Measurements from ENCODE around the gene KCNG2. TPM values are rescaled to one million over a fixed set of nuclear protein-coding genes. Genes with fewer than 3 reads are reported as not detected.

Gene KCNG2
- total and polyA plus RNA-seq, 10 of the 15 experiments (the other 5 are each of a cell fraction or from before 2014, with no cell fraction given) = 0.20 to 0.23 TPM; not detected in 8

DNA sequence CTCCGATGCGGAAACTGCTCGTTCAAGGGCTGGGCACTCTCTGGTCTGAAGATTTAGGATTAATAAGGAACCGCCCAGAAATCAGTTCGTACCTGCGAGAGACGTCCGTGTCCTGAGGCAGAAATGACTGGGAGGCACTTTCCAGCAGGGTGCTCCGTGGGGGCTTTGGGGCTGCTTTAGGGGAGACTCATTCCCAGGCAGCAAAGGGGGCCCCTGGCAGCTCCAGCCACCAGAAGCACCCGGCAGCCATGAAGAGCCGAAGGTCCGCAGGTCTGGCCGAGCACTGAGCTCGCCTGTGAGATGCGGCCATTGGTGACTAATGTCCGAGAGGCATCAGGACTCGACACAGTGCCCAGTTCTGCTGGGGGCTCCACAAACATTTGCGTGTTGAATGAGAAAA, 20.9 kb downstream of the KCNG2 start:
- RAD21 ChIA-PET (ENCODE audit: unreplicated experiment) = no interaction called here
- H3K4me2 ChIP-seq (ENCODE audit: control insufficient read depth, insufficient read depth) = no peak overlapping the region
- H3K9ac ChIP-seq (ENCODE audit: control insufficient read depth, insufficient read depth, low read length) = no peak overlapping the region
- no peak for TF ChIP-seq POLR2A (IDR thresholded peaks at IDR 0.05; ENCODE audit: low read depth, low read length)
- no peak for TF ChIP-seq CHD4 (IDR thresholded peaks at IDR 0.05)
- ATAC-seq (no peak), DNase-seq (ENCODE audit: low read depth, low spot score) (no peak), FAIRE-seq (no peak)
- BruUV-seq (replicated peaks) = no TSS peak
- no peaks in the 10 kb centered on the region for H3K79me2 ChIP-seq (ENCODE audit: control insufficient read depth, insufficient read depth, low read length)
- H3K36me3 ChIP-seq (ENCODE audit: control insufficient read depth in 2 of 2, insufficient read depth in 2 of 2, low read length in 1 of 2) = no peaks in the 10 kb centered on the region
- H3K9me3 ChIP-seq (replicated peaks; ENCODE audit: control insufficient read depth, insufficient read depth, low read length) = no peaks in the 10 kb centered on the region; the same call in 2 of the 3 replicates
- intact Hi-C loops (cut with micrococcal nuclease; ENCODE audit: unreplicated experiment) (no loop called here), in situ Hi-C loops (cut with MboI) (no loop called here)
- H2AFZ ChIP-seq (ENCODE audit: control insufficient read depth, low read depth, low read length) = no peak overlapping the region
- peaks cover 4% of the 10 kb centered on the region for H3K4me1 ChIP-seq (ENCODE audit: control insufficient read depth, insufficient read depth, low read length)
- H3K27ac ChIP-seq (ENCODE audit: control insufficient read depth, insufficient read depth) = no peak overlapping the region
- H3K27me3 ChIP-seq (replicated peaks in 1 of 2; ENCODE audit: control insufficient read depth in 2 of 2, insufficient read depth in 2 of 2, low read length in 1 of 2) = no peaks in the 10 kb centered on the region
- 71% methylated on average over 18 of the region's 18 CpGs for WGBS (ENCODE audit: insufficient coverage, insufficient replicate concordance, low lambda C conversion rate, missing lambda C conversion rate)
- no peaks in the 10 kb centered on the region for H4K20me1 ChIP-seq (ENCODE audit: control insufficient read depth, insufficient read depth)
- H3K4me3 ChIP-seq = no peak overlapping the region
- POLR2A ChIA-PET = no interaction called here
- CTCF ChIA-PET = no interaction called here
- SMC1A ChIA-PET (ENCODE audit: uncharacterized antibody, unreplicated experiment) = no interaction called here

DNA sequence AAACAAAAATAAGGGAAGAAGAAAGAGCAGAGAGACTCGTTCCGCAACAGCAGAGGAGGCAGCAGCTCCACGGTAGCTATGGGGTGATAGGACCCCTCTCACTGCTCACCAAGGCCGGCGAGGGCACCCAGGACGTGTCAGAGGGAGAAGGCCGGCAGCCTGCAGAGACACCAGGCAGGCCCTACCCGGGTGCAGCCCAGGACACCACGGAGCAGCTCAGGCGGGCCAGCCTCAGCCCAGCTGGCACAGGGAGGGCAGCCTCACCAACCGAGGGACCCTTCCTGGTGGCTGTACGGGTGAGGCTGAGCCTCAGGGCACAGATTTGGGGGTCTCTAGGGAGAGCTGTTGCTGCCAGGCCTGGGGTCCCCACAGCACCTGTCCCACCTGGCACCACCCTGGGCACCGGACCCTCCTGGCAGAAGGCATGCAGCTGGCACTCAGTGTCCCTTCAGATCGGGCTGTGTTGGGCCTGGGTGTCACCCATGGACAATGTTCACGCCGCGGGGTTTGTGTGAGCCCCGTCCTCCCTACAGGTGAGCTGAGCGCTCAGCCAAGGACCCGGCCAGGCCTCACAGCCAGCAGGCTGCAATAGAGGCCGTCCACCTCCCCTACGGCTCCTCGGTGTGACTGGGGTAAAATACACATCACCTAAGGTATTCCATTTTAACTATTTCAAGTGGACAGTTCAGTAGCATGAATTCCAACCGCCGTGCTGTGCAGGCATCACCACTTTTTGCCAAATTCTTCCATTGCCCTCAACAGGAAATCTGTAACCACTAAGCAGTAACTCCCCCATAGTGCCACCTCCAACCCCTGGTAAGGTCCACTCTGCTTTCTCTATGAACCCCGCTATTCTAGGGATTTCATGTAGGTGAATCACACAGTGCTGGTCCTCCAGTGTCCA, 21.6 kb downstream of the KCNG2 start:
- H2AFZ ChIP-seq (ENCODE audit: control insufficient read depth, low read depth, low read length) = no peak overlapping the region
- H3K36me3 ChIP-seq (ENCODE audit: control insufficient read depth in 2 of 2, insufficient read depth in 2 of 2, low read length in 1 of 2) = no peaks in the 10 kb centered on the region
- in situ Hi-C loops (cut with MboI) (no loop called here), intact Hi-C loops (cut with micrococcal nuclease; ENCODE audit: unreplicated experiment) (no loop called here)
- BruUV-seq (replicated peaks) = no TSS peak
- TF ChIP-seq RB1 (IDR thresholded peaks at IDR 0.05; ENCODE audit: borderline replicate concordance) (no peak), CHD1 (IDR thresholded peaks at IDR 0.05; ENCODE audit: low read depth, low read length) (no peak)
- ATAC-seq = no peak
- no peak for DNase-seq (ENCODE audit: low read depth, low spot score)
- no peaks in the 10 kb centered on the region for H3K27me3 ChIP-seq (replicated peaks in 1 of 2; ENCODE audit: control insufficient read depth in 2 of 2, insufficient read depth in 2 of 2, low read length in 1 of 2)
- ChIA-PET RAD21 (ENCODE audit: unreplicated experiment) (no interaction called here), SMC1A (ENCODE audit: uncharacterized antibody, unreplicated experiment) (no interaction called here), POLR2A (no interaction called here), CTCF (no interaction called here)
- no peak for FAIRE-seq
- no peaks in the 10 kb centered on the region for H3K79me2 ChIP-seq (ENCODE audit: control insufficient read depth, insufficient read depth, low read length)
- no peaks in the 10 kb centered on the region for H4K20me1 ChIP-seq (ENCODE audit: control insufficient read depth, insufficient read depth)
- H3K9me3 ChIP-seq (replicated peaks; ENCODE audit: control insufficient read depth, insufficient read depth, low read length) = no peaks in the 10 kb centered on the region; the same call in 2 of the 3 replicates
- H3K4me2 ChIP-seq (ENCODE audit: control insufficient read depth, insufficient read depth) = 0 out of 2 replicates have a peak overlapping the region, but pooled peaks have one; percentile 15
- 62% methylated on average over 25 of the region's 26 CpGs for WGBS (ENCODE audit: insufficient coverage, insufficient replicate concordance, low lambda C conversion rate, missing lambda C conversion rate)
- H3K27ac ChIP-seq (ENCODE audit: control insufficient read depth, insufficient read depth) = no peak overlapping the region
- peaks cover 4% of the 10 kb centered on the region for H3K4me1 ChIP-seq (ENCODE audit: control insufficient read depth, insufficient read depth, low read length)
- no peak overlapping the region for H3K4me3 ChIP-seq
- H3K9ac ChIP-seq (ENCODE audit: control insufficient read depth, insufficient read depth, low read length) = no peak overlapping the region

Measured in GM12878 (cell line).